ENCODE results near the gene ADIPOR1.
"Not testable (repeated sequence)": the region's sequence is repeated elsewhere in the genome, so short reads cannot be mapped to it uniquely, and the experiment has no call there.

Gene ADIPOR1

GRCh38 chr1:202989879-202990278, 31.8 kb upstream of the ADIPOR1 start:
- no peak for TF ChIP-seq CTCF (IDR thresholded peaks at IDR 0.05; ENCODE audit: low read depth, low read length, poor library complexity, severe bottlenecking)
- no peak for TF ChIP-seq EZH2phosphoT487 (IDR thresholded peaks at IDR 0.05; ENCODE audit: borderline replicate concordance, low read length)
- no peaks in the 10 kb centered on the region for H3K36me3 ChIP-seq (ENCODE audit: control insufficient read depth, low read length)
- no peaks in the 10 kb centered on the region for H4K20me1 ChIP-seq (ENCODE audit: control insufficient read depth, insufficient read depth, low read depth, low read length)
- H3K4me2 ChIP-seq (ENCODE audit: low read length), result no peak overlapping the region
- peaks cover 17% of the 10 kb centered on the region for H3K4me1 ChIP-seq (ENCODE audit: control insufficient read depth, low read length)
- H3K79me2 ChIP-seq (ENCODE audit: control insufficient read depth, low read length), result no peaks in the 10 kb centered on the region
- no peaks in the 10 kb centered on the region for H3F3A ChIP-seq (ENCODE audit: control insufficient read depth, insufficient read depth)
- peaks cover 4% of the 10 kb centered on the region for H3K27me3 ChIP-seq (ENCODE audit: control insufficient read depth, low read length)
- no peaks in the 10 kb centered on the region for H3K9me2 ChIP-seq (replicated peaks; ENCODE audit: control insufficient read depth, low read length)
- no peak overlapping the region for H3K4me3 ChIP-seq (ENCODE audit: low read length)
- no peaks in the 10 kb centered on the region for H3K9me3 ChIP-seq (ENCODE audit: control insufficient read depth, insufficient read depth, low read length)
- H3K27ac ChIP-seq (ENCODE audit: low read depth, low read length), result no peak overlapping the region

- no peaks in the 10 kb centered on the region for H3K9me3 ChIP-seq (ENCODE audit: control insufficient read depth, insufficient read depth, low read length)
- no peaks in the 10 kb centered on the region for H3K79me2 ChIP-seq (ENCODE audit: control insufficient read depth, low read length)
- H4K20me1 ChIP-seq (ENCODE audit: control insufficient read depth, insufficient read depth, low read depth, low read length), result no peaks in the 10 kb centered on the region
- no peaks in the 10 kb centered on the region for H3K36me3 ChIP-seq (ENCODE audit: control insufficient read depth, low read length)
- H3K27me3 ChIP-seq (ENCODE audit: control insufficient read depth, low read length), result peaks cover 4% of the 10 kb centered on the region; the same call in 1 of the 2 replicates
- no peaks in the 10 kb centered on the region for H3F3A ChIP-seq (ENCODE audit: control insufficient read depth, insufficient read depth)
- H3K4me2 ChIP-seq (ENCODE audit: low read length), result no peak overlapping the region
- H3K9me2 ChIP-seq (replicated peaks; ENCODE audit: control insufficient read depth, low read length), result no peaks in the 10 kb centered on the region
- TF ChIP-seq CTCF (IDR thresholded peaks at IDR 0.05; ENCODE audit: low read depth, low read length, poor library complexity, severe bottlenecking), result no peak
- TF ChIP-seq EZH2phosphoT487 (IDR thresholded peaks at IDR 0.05; ENCODE audit: borderline replicate concordance, low read length), result no peak
- no peak overlapping the region for H3K4me3 ChIP-seq (ENCODE audit: low read length)
- H3K4me1 ChIP-seq (ENCODE audit: control insufficient read depth, low read length), result peaks cover 17% of the 10 kb centered on the region
- no peak overlapping the region for H3K27ac ChIP-seq (ENCODE audit: low read depth, low read length)
Observed at GRCh38 chr1:202987922-202988583, 29.9 kb upstream of the ADIPOR1 start.

- Histone ChIP-seq H3K36me3 (ENCODE audit: control insufficient read depth, low read length) (no peaks in the 10 kb centered on the region), H3F3A (ENCODE audit: control insufficient read depth, insufficient read depth) (no peaks in the 10 kb centered on the region), H3K79me2 (ENCODE audit: control insufficient read depth, low read length) (no peaks in the 10 kb centered on the region), H3K9me3 (ENCODE audit: control insufficient read depth, insufficient read depth, low read length) (no peaks in the 10 kb centered on the region), H3K4me3 (ENCODE audit: low read length) (no peak overlapping the region), H3K4me2 (ENCODE audit: low read length) (no peak overlapping the region), H3K4me1 (ENCODE audit: control insufficient read depth, low read length) (peaks cover 17% of the 10 kb centered on the region), H3K27me3 (ENCODE audit: control insufficient read depth, low read length) (peaks cover 4% of the 10 kb centered on the region; the same call in 1 of the 2 replicates), H3K27ac (ENCODE audit: low read depth, low read length) (no peak overlapping the region), H4K20me1 (ENCODE audit: control insufficient read depth, insufficient read depth, low read depth, low read length) (no peaks in the 10 kb centered on the region), H3K9me2 (replicated peaks; ENCODE audit: control insufficient read depth, low read length) (no peaks in the 10 kb centered on the region)
- TF ChIP-seq CTCF (IDR thresholded peaks at IDR 0.05; ENCODE audit: low read depth, low read length, poor library complexity, severe bottlenecking), result no peak
- TF ChIP-seq EZH2phosphoT487 (IDR thresholded peaks at IDR 0.05; ENCODE audit: borderline replicate concordance, low read length), result no peak
Observed at GRCh38 chr1:202987255-202987654, 29.1 kb upstream of the ADIPOR1 start.

GRCh38 chr1:202986120-202986519, 28.0 kb upstream of the ADIPOR1 start:
- not testable (repeated sequence) for H3K4me3 ChIP-seq (ENCODE audit: low read length); H3K27me3 ChIP-seq (ENCODE audit: control insufficient read depth, low read length); H3K36me3 ChIP-seq (ENCODE audit: control insufficient read depth, low read length); H4K20me1 ChIP-seq (ENCODE audit: control insufficient read depth, insufficient read depth, low read depth, low read length); H3K9me2 ChIP-seq (replicated peaks; ENCODE audit: control insufficient read depth, low read length); H3F3A ChIP-seq (ENCODE audit: control insufficient read depth, insufficient read depth); H3K9me3 ChIP-seq (ENCODE audit: control insufficient read depth, insufficient read depth, low read length); H3K4me2 ChIP-seq (ENCODE audit: low read length); H3K27ac ChIP-seq (ENCODE audit: low read depth, low read length); H3K79me2 ChIP-seq (ENCODE audit: control insufficient read depth, low read length)
- peaks cover 14% of the 10 kb centered on the region for H3K4me1 ChIP-seq (ENCODE audit: control insufficient read depth, low read length)

Measured in DOHH2 (cell line).